Skeletal muscle cell (primary cell): ENCODE measurements around the gene FAM229B.
"Not testable (repeated sequence)": the region's sequence is repeated elsewhere in the genome, so short reads cannot be mapped to it uniquely, and the experiment has no call there.

Experiments
- DNase-seq: peaks from one replicate; pipeline ENCODE4 v3.0.0-alpha.2; 2010; ENCODE audit warnings: low read depth
- H3K4me3 ChIP-seq: 2 replicates; pipeline ENCODE4 v1.5.1; 2011; ENCODE audit warnings: low read depth, mild to moderate bottlenecking, control low read depth, low read length, moderate library complexity

FAM229B gene, protein sequence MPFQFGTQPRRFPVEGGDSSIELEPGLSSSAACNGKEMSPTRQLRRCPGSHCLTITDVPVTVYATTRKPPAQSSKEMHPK

DNA sequence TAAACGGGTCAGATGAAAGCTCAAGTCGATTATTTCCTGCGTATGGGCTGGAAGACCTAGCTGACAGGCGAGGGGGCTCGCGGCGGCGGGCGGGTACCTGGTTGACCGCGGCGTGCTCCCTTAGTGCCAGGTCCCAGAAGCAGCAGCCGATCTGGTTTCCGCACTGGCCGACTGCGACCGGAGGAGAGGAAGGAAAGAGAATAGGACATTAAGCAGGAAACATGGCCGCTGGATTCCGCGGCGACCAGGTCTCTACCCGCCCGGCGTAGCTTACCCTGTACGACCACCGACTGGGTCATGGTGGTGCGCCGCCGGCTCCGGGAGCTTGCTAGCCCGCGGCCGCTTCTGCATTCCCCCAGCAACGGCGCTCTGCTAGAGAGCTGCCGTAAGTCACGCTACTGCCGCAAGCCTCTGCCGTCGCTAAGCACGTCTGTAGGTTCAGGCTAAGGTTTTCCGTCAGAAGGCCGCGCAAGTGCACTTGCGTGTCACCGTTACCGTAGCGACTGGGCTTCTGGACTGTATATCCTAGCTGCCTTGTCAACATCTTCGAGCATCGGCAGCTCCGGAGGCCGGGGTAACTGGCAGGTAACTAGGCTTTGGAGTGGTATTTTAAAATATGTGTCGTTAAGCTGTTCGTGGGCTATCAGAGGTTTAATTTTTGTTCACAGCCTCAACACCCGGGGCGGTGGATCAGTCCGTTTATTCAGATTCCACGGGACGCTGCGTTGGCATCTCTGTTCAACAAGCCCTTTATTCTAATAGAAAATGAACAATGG, at the start of gene FAM229B, which contains the start of gene TUBE1:
Gene FAM229B (plus strand): TSS at position 456 of the 776 bp plus-strand sequence. CDS start 11,693 bp downstream, outside the sequence.
Gene TUBE1 (minus strand): TSS at position 347 of the 776 bp plus-strand sequence. CDS start 48 bp downstream, at position 299.
- DNase-seq, result peak; percentile 96
- H3K4me3 ChIP-seq, result peak within 1 kb of the TSS; percentile 80

DNA sequence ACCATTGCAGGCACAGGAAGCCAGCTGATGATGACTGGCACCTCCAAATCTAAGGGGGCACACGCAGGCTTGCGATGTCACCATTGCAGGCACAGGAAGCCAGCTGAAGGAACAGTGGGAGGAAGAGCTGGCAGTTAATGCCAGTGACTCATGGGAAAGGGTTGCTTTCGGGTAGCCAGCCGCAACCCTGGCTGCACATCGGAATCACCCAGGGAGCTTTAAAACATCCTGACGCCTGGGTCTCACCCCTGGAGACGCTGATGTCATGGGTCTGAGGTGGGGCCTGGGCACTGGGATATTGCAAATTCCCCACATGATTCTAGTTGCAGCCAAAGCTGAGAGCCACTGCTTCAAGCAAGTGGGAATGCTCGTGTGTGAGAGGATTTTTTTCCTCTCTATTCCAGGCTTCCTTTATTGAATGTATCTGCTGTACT, 49.6 kb upstream of the FAM229B start:
- H3K4me3 ChIP-seq, result no peak overlapping the region

DNA sequence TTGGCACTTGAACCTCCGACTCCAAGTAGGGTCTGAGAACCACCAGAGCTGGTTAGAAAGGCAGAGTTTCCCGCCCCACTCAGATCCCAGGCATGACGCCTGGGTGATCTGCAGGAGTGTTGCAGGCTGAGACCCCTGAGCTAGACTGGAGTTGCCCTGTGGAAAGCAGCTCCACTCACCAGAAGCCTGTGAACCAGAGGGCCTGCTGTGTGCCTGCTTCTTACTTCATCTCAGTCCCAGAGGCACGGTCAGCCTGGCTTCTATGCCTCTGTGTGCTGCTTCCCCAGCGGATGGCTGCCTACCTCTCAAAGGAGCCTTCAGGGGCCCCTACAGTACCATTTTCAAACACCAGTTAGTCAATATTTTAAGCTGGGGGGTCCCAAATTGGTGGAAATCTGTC, 49.1 kb upstream of the FAM229B start:
- H3K4me3 ChIP-seq, result no peak overlapping the region

More for the DNA sequence above, 49.6 kb upstream of the FAM229B start:
- DNase-seq, result peak; percentile 90

DNA sequence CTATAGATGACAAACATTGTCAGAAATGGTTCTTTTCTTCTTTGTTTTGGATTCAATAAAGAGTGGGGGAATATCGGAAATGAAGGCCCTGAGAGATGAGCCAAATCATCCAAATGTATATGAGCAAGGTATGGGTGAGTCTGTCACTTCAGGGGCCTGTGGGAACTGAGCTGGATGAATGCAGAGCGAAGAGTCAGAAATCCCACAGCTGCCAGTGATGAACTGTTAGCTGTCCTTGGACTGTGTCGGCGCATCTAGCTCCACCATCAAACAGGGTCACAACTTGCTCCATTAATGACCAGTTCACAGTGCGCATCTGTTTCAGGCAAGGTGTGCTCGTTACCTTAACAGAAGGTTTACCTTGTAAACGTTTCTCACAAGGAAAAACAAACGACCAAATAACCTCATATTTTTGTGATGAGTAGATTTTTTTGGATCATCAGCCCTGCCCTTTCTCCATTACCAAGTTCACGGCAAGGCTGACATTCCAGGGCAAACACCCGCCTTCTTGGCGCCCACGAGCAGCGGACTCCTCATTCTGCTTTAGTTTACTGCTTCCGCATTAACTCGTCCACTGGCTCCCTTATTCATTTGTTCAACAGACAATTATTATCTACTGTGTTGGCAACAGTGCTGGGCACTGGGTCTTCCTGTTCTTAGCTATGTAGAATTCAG, 48.5 kb upstream of the FAM229B start:
- no peak for DNase-seq
- no peak overlapping the region for H3K4me3 ChIP-seq

More for the DNA sequence above, 49.1 kb upstream of the FAM229B start:
- no peak for DNase-seq

DNA sequence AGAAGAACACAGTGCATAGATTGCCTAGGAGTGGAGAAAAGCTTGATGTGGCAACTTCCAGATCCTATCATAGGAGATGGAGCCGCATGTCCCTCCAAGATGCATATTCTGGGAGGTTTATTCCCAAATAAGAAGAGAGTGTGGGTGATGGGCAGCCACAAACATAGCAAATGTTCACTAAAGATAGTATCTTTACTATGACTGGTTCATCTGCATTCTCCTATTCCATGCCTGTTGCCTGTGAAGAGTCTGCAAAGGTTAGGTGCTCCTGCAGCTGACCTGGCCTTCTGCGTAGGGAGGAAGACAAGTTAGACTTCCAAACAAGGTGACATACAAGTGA, 48.0 kb upstream of the FAM229B start:
- H3K4me3 ChIP-seq, result no peak overlapping the region
- no peak for DNase-seq

DNA sequence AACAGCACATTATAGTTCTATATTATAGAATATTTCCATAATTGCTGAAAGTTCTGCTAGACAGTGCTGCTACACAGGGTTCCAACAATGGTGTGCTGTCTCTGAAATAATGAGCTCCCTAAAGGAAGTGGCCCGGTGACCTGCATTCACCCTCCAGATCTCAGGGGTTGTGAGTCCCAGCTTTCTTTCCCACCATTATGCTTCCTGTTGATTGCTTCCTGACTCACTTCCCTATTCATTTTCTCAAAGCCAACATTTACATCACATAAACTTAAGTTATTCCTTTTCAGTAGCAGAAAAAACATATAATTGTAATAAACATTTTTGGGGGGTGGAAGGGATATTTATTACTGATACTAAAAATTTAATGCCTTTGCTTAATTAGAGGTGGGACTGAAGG, 46.4 kb upstream of the FAM229B start:
- no peak for DNase-seq

DNA sequence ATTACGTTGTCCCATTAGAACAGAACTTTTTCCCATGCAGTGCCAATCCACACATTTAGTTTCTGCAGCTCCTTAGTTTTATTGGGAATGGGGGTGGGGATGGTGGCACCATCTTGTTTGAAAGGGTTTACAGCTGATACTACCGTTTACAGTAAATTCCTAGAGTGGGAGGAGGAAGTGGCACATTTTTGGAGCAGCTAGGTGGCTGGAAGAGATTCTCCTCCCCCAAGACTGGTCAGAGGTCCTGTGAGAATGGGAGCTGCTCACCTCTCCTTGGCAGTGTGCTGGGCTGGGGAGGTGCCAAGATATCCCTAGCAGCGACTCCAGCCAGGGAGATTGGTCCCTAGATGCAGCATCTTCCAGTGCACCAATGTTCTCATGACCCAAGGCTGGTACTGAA, 45.9 kb upstream of the FAM229B start:
- H3K4me3 ChIP-seq, result no peak overlapping the region
- no peak for DNase-seq

More for the DNA sequence above, 46.4 kb upstream of the FAM229B start:
- no peak overlapping the region for H3K4me3 ChIP-seq

DNA sequence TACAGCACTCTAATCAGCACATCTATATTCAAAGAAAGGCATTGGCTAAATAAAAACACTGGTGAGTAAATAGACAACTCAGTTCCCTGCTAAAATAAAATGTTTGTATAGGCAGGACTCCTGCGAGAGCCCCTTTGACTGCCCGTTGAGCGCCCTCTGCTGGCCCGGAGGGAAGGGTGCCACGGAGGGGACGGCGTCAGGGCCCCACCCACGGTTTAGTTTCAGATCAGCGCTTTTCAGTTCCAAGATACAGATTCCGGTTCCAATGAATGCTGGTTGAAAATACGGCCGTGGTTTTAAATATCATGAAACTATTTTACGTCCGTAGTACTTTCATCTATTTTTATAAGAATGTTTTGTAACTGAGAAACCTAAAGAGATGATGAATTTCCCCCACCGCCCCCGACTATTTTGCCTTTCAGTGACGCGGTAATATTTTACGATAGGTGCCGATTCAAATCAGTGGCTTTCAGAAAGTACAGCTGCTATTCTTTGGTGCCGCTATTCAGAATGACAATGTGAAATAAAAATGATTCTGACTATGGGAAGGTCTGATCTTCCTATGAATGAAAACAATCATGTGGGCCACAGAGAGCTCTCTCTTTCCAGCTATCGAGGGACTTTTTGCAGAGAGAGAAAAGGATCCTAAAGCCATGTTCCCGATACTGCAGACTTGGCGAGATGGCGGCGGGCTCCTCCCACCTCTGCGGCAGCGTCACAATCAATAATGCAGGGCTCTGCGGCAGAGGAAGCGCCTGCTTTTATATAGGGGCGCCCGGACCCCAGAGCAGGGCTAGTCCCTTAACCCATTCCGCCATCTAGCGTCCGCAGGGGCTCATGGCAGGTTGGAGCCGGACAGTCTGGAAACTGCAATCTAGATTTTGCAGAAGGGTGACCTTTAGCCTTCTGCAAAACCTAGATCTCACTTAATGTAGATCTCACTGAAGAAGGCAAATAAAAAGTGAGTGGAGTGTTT, 44.1 kb upstream of the FAM229B start:
- peak overlapping the region; percentile 70 for H3K4me3 ChIP-seq
- DNase-seq, result peak; percentile 75

DNA sequence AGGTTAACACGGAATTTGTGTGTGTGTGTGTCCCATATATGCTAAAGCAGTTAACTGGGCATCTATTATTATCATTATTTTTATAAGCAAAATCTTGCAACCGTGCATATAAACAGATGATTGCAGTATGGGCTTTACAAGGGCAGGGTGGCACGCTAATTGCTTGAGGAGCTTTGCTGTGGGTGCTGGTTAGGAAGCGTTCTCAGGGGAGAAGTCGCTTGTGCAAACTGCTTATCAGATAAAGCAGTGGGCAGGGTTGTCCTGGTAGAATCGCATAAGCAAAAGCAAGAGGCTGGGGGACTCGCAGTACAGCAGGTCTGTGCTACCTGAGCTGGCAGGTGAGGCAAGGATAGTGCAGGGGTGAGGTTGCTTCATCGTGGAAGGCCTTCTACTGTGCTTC, 43.2 kb upstream of the FAM229B start:
- no peak for DNase-seq
- no peak overlapping the region for H3K4me3 ChIP-seq

DNA sequence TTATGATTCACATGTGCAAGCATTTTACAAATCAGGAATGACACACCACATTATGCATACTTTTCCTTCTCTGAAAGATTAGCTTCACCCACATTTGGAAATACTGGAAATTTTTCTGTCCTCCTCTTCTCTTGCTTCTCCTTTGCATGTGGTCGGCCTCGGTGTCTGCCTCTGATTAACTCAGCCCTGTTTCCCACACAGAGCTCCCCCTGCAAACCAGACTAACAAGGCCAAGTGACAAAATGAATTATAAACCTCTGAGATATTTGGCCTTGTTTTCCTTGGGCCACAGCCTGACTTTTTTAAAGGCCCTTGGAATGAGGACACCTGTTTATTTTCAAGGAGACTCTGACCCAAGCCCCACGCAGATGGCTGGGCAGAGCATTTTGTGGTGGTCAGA, 42.5 kb upstream of the FAM229B start:
- H3K4me3 ChIP-seq, result no peak overlapping the region
- DNase-seq, result peak; percentile 66

DNA sequence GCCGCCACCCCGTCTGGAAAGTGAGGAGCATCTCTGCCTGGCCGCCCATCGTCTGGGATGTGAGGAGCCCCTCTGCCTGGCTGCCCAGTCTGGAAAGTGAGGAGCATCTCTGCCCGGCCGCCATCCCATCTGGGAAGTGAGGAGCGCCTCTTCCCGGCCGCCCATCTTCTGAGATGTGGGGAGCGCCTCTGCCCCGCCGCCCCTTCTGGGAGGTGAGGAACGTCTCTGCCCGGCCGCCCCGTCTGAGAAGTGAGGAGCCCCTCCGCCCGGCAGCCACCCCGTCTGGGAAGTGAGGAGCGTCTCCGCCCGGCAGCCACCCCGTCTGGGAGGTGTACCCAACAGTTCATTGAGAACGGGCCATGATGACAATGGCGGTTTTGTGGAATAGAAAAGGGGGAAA, 39.9 kb upstream of the FAM229B start:
- H3K4me3 ChIP-seq, DNase-seq: not testable (repeated sequence)

DNA sequence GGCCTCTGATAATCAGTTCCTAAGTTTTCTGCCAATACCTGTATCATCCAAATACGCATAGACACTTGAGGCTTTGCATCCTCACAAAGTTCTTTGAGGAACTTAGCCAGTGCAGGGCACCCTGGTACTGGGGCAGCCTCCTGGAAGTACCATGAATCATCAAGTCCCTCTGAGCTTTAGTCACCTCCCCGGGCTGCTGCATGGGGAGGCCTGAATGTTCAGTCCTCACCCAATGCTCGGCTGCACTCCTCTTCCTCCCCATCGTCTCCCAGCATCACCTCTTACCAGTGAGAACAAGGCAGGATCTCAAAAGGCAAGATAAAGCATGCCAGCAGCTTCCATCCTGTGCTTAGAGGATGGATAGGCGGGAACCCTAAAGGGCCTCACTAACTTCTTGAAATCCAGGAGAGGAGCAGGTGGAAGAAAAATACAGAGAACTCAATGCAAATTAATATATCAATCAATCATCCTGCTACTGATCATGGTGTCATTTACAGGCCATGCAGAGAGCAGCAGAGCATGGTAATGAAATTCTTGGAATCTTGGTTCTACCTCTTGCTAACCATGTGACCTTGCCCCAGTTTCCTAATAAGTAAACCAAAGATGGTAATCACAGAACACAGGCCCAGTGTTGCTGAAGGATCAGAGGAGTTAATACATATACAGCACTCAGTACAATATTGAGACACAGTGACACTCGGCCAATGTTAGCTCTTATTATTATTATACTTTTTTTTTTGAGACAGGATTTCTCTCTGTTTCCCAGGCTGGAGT, 38.2 kb upstream of the FAM229B start:
- no peak overlapping the region for H3K4me3 ChIP-seq
- DNase-seq, result no peak

DNA sequence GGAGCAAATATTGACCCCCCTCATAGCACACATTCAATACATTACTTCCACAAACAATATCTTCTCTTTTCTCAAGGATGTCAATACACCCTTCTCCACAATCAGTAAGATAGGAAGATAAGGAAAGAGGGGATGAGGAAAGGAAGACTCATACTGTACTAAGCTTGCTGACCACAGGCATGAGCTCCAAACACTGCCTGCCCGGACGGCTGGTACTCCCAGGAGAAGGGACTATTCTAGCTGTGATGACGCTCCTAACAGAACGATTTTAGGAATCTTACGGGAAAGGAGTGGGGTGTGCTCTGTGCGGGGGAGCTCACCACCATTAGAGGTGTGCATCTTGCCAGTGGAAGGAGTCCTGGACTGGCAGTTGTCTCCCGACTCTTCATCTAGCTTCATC, 37.4 kb upstream of the FAM229B start:
- no peak overlapping the region for H3K4me3 ChIP-seq
- no peak for DNase-seq

DNA sequence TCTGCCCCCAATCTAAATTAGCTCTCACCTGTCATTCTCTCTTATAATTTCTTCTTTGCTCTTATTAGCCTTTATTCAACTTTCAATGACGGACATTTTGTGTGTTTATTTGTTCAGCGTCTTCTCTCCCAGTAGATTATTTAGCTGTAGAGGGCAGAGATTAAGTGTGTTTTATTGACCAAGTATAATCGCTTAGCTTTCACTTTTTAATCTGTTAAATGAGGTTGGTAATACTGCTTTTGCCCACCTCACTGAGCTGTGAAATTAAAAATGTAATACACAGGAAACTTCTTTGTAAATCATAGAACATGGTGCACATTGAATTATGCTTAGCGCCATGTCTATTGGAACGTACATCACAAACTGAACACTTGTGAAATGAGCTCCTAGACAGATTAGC, 37.0 kb upstream of the FAM229B start:
- DNase-seq, result no peak

DNA sequence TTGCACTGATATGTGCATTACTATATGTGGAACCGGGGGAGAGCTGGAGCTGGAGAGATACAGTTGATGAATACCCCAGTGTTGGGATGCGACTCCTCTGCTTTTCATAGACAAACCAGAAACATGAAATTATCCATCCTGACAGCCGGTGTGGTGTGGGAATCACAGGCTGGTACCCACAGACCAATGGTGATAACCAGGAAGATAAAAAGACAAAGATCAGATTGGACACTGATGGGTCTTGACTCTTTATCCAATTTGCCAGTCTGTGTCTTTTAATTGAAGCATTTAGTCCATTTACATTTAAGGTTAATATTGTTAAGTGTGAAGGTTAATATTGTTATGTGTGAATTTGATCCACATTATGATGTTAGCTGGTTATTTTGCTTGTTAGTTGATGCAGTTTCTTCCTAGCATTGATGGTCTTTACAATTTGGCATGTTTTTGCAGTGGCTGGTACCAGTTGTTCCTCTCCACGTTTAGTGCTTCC, 36.1 kb upstream of the FAM229B start:
- DNase-seq, H3K4me3 ChIP-seq: not testable (repeated sequence)

More for the DNA sequence above, 37.0 kb upstream of the FAM229B start:
- H3K4me3 ChIP-seq, result no peak overlapping the region

DNA sequence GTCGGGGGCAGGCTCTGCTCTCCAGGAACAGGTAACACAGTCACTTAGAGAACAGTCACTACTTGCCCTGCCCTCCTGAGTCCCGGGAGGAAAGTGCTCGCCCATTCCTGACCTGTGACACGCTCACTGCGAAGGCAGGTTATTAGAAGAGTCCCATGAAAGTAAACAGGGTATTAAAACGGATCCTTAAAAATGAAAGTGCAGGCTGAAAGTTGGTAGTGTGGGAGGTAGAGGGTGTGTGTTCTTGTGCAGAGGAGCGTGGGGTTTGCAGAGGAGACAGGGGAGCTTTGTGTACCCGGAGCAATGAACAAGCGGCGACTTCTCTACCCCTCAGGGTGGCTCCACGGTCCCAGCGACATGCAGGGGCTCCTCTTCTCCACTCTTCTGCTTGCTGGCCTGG, 33.4 kb upstream of the FAM229B start, which contains the start of gene CCN6:
Gene CCN6 (plus strand): TSS at position 104 of the 400 bp plus-strand sequence. CDS start 254 bp downstream, at position 358.
- H3K4me3 ChIP-seq, result no peak within 1 kb of the TSS
- no peak for DNase-seq

DNA sequence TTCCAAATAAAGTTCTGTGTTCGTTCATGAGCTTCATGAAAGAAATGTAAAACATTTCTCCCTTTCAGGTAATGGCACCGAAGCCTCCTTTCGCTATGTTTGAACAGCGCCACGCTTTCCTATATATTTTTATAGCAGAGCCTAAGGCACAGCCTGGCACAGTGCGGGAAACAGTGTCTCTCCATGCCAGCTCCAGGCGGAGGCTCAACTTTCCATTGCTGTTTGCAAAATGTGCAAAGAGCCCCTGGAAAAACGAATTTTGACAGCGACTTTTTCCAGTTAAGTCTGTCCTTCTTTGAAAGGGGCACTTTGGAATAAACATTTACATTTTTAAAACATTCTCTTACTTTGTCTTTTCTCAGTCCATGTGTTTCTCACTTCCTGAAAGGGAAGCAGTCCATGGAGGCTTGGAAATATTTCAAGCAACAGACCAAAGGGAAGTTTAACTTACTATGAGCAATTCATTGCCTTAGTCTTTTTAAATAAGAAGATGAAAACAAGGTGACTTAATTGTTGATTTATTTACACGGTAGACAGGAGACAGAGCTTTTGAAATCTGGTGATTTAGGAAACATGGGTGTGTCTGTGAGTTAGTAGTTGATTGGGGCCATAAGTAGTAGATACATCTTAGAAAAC, 32.7 kb upstream of the FAM229B start:
- no peak for DNase-seq
- H3K4me3 ChIP-seq, result no peak overlapping the region
